HG03280 (cell line): ENCODE measurements around the gene APOC1.

Source experiments
- ATAC-seq: cut with Tn5 transposase; IDR thresholded peaks from one replicate; pipeline ENCODE4 v1.9.1; 2021; ENCODE audit warnings: mild to moderate bottlenecking, moderate library complexity; ENCODE audit not compliant: unreplicated experiment

The APOC1 gene

GRCh38 chr19:44955505-44956439 lies 41.4 kb downstream of the APOC1 start:
- peak; percentile 27 for ATAC-seq

GRCh38 chr19:44957526-44957925 lies 43.1 kb downstream of the APOC1 start:
- no peak for ATAC-seq

GRCh38 chr19:44958090-44958489 lies 43.7 kb downstream of the APOC1 start:
- ATAC-seq: no peak

- no peak for ATAC-seq
Observed at GRCh38 chr19:44959691-44960090, 45.3 kb downstream of the APOC1 start.

- ATAC-seq: no peak
Observed at GRCh38 chr19:44960906-44961728, 46.7 kb downstream of the APOC1 start.

- no peak for ATAC-seq
Observed at GRCh38 chr19:44961821-44962220, 47.4 kb downstream of the APOC1 start.

GRCh38 chr19:44968118-44968517 lies 53.7 kb downstream of the APOC1 start:
- no peak for ATAC-seq

GRCh38 chr19:44968670-44969069 lies 54.3 kb downstream of the APOC1 start:
- no peak for ATAC-seq
